Neural cell (in vitro differentiated cells): ENCODE measurements around the gene NME4. TPM values are rescaled to one million over a fixed set of nuclear protein-coding genes. Genes with fewer than 3 reads are reported as not detected.

ENCODE experiments used
- H2AFZ ChIP-seq: fragments of 200-600, 300-800 bp; sonication (generic), shearing (Covaris generic); 2 replicates; pipeline ENCODE4 v1.6.0; 2014; ENCODE audit warnings: low read depth, mild to moderate bottlenecking, antibody characterized with exemption, low read length, moderate library complexity
- H3F3A ChIP-seq: fragments of 200-600 bp; shearing (Covaris generic); 2 replicates; pipeline ENCODE4 v1.6.1; 2016; ENCODE audit warnings: mild to moderate bottlenecking, moderate library complexity, mixed read lengths, antibody characterized with exemption, low read length; ENCODE audit not compliant: insufficient read depth, poor library complexity, severe bottlenecking
- H3K27ac ChIP-seq: fragments of 200-600, 300-800 bp; sonication (generic), shearing (Covaris generic); 2 replicates; pipeline ENCODE4 v1.5.1; 2014; ENCODE audit warnings: mild to moderate bottlenecking, low read length, moderate library complexity
- H3K27me3 ChIP-seq: fragments of 300-800, 200-600 bp; sonication (generic), shearing (Covaris generic); 2 replicates; pipeline ENCODE4 v1.6.0; 2014; ENCODE audit warnings: mild to moderate bottlenecking, low read depth, low read length, moderate library complexity; ENCODE audit not compliant: insufficient read depth
- H3K36me3 ChIP-seq: fragments of 300-800, 200-600 bp; sonication (generic), shearing (Covaris generic); 2 replicates; pipeline ENCODE4 v1.5.1; 2014; ENCODE audit warnings: mild to moderate bottlenecking, antibody characterized with exemption, low read length, moderate library complexity; ENCODE audit not compliant: insufficient read depth
- H3K4me2 ChIP-seq: fragments of 300-800, 200-600 bp; sonication (generic), shearing (Covaris generic); 2 replicates; pipeline ENCODE4 v1.6.0; 2014; ENCODE audit warnings: mild to moderate bottlenecking, low read length
- H3K4me3 ChIP-seq: fragments of 300-800, 200-600 bp; sonication (generic), shearing (Covaris generic); 2 replicates; pipeline ENCODE4 v1.5.1; 2014; ENCODE audit warnings: mild to moderate bottlenecking, low read length, moderate library complexity
- H3K79me2 ChIP-seq: fragments of 200-600 bp; shearing (Covaris generic); replicated peaks from 2 replicates; pipeline ENCODE4 v1.6.0; 2014; ENCODE audit warnings: mild to moderate bottlenecking, low read length, moderate library complexity; ENCODE audit not compliant: insufficient read depth
- H3K9ac ChIP-seq: fragments of 300-800, 200-600 bp; sonication (generic), shearing (Covaris generic); 2 replicates; pipeline ENCODE4 v1.6.1; 2016; ENCODE audit warnings: mild to moderate bottlenecking, low read length, mixed read lengths
- H3K9me2 ChIP-seq: fragments of 200-600 bp; shearing (Covaris generic); 2 replicates; pipeline ENCODE4 v1.6.1; 2016; ENCODE audit warnings: mild to moderate bottlenecking, low read length, mixed read lengths; ENCODE audit not compliant: insufficient read depth
- H3K9me3 ChIP-seq: fragments of 200-600, 300-800 bp; sonication (generic), shearing (Covaris generic); 2 replicates; pipeline ENCODE4 v1.6.1; 2016; ENCODE audit warnings: mild to moderate bottlenecking, mixed run types, low read length, moderate library complexity, mixed read lengths
- H4K20me1 ChIP-seq: fragments of 200-600 bp; shearing (Covaris generic); 2 replicates; pipeline ENCODE4 v1.6.1; 2016; ENCODE audit warnings: mild to moderate bottlenecking, mixed run types; ENCODE audit not compliant: insufficient read depth
- EP300 ChIP-seq: fragments of 450-650 bp; conservative IDR thresholded peaks from 2 replicates; pipeline ENCODE4 v1.6.1; 2014; ENCODE audit warnings: antibody characterized with exemption, mild to moderate bottlenecking, moderate library complexity; ENCODE audit not compliant: poor library complexity, severe bottlenecking
- EZH2 ChIP-seq: fragments of 200-600, 300-800 bp; shearing (Covaris generic), sonication (generic); IDR thresholded peaks from 2 replicates; pipeline ENCODE4 v1.6.1; 2014; ENCODE audit warnings: antibody characterized with exemption, low read length, borderline replicate concordance, mild to moderate bottlenecking; ENCODE audit not compliant: insufficient read depth, poor library complexity, severe bottlenecking
- MXI1 ChIP-seq: fragments of 450-650 bp; conservative IDR thresholded peaks from 2 replicates; pipeline ENCODE4 v1.6.1; 2014; ENCODE audit warnings: antibody characterized with exemption, mild to moderate bottlenecking; ENCODE audit not compliant: poor library complexity, severe bottlenecking
- POLR2AphosphoS5 ChIP-seq: IDR thresholded peaks from 2 replicates; pipeline ENCODE4 v1.6.1; 2012
- RAD21 ChIP-seq: fragments of 450-650 bp; conservative IDR thresholded peaks from 2 replicates; pipeline ENCODE4 v1.6.1; 2014; ENCODE audit warnings: antibody characterized with exemption, mild to moderate bottlenecking, moderate library complexity
- SMC3 ChIP-seq: fragments of 450-650 bp; conservative IDR thresholded peaks from 2 replicates; pipeline ENCODE4 v1.6.1; 2014; ENCODE audit warnings: antibody characterized with exemption, mild to moderate bottlenecking, moderate library complexity; ENCODE audit not compliant: poor library complexity
- TAF1 ChIP-seq: IDR thresholded peaks from 2 replicates; pipeline ENCODE4 v1.6.1; 2012; ENCODE audit warnings: low read depth
- polyA plus RNA-seq: library from polyadenylated mRNA; depleted of rRNA; stranded (reverse); fragments of >200 nt; gene quantifications from 2 replicates; pipeline ENCODE4 v1.2.3, GENCODE V29; 2014
- TF ChIP-seq, protein P1 (sequence below): IDR thresholded peaks from 2 replicates; pipeline ENCODE4 v1.6.1; 2012; ENCODE audit warnings: borderline replicate concordance
- TF ChIP-seq, protein P2 (sequence below): fragments of 450-650 bp; IDR thresholded peaks from 2 replicates; pipeline ENCODE4 v1.5.1; 2014; ENCODE audit warnings: antibody characterized with exemption, mild to moderate bottlenecking, moderate library complexity; ENCODE audit not compliant: poor library complexity, severe bottlenecking

Gene NME4
- polyA plus RNA-seq, 1 donor from 2014 or later: 65.2 TPM

DNA sequence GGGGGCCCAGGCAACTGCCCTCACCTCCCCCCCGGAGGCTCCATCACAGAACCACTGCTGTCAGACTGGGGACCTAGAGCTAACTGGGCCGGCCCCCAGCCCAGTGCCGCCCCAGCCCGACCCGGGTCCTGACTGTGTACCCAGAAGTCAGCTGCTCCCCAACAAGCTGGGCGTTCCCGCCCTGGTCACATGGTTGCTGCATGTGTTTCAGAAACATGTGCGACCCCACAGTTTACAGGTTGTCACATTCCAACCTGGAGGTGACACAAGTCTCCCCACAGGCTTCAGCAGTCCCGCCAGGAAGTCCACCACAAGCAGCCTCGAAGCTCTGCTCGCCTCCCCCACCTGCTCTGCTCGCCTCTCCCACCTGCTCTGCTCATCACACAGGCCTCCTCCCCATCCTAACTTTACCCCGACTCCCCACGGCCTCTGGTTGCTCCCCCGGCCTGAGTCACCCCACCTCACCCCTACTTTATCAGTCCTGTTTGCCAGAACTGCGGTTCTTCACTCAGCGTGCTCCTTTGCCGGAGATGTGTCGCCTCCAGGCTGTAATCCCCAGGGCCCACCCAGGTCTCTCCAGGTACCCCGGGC is 27.6 kb upstream of the NME4 start:
- Histone ChIP-seq H3F3A (no peaks in the 10 kb centered on the region), H3K27me3 (no peaks in the 10 kb centered on the region), H2AFZ (no peak overlapping the region), H3K4me3 (peak overlapping the region; percentile 61), H3K9ac (peak overlapping the region; percentile 9), H4K20me1 (no peaks in the 10 kb centered on the region), H3K36me3 (no peaks in the 10 kb centered on the region), H3K4me2 (peak overlapping the region; percentile 59), H3K79me2 (no peaks in the 10 kb centered on the region), H3K9me2 (no peaks in the 10 kb centered on the region), H3K9me3 (no peaks in the 10 kb centered on the region), H3K27ac (no peak overlapping the region)
- TF ChIP-seq TAF1 (no peak), MXI1 (no peak), POLR2AphosphoS5 (no peak), EZH2 (no peak), EP300 (no peak), SMC3 (no peak), RAD21 (no peak)
- TF ChIP-seq, protein P1, sequence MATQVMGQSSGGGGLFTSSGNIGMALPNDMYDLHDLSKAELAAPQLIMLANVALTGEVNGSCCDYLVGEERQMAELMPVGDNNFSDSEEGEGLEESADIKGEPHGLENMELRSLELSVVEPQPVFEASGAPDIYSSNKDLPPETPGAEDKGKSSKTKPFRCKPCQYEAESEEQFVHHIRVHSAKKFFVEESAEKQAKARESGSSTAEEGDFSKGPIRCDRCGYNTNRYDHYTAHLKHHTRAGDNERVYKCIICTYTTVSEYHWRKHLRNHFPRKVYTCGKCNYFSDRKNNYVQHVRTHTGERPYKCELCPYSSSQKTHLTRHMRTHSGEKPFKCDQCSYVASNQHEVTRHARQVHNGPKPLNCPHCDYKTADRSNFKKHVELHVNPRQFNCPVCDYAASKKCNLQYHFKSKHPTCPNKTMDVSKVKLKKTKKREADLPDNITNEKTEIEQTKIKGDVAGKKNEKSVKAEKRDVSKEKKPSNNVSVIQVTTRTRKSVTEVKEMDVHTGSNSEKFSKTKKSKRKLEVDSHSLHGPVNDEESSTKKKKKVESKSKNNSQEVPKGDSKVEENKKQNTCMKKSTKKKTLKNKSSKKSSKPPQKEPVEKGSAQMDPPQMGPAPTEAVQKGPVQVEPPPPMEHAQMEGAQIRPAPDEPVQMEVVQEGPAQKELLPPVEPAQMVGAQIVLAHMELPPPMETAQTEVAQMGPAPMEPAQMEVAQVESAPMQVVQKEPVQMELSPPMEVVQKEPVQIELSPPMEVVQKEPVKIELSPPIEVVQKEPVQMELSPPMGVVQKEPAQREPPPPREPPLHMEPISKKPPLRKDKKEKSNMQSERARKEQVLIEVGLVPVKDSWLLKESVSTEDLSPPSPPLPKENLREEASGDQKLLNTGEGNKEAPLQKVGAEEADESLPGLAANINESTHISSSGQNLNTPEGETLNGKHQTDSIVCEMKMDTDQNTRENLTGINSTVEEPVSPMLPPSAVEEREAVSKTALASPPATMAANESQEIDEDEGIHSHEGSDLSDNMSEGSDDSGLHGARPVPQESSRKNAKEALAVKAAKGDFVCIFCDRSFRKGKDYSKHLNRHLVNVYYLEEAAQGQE: no peak
- TF ChIP-seq, protein P2, sequence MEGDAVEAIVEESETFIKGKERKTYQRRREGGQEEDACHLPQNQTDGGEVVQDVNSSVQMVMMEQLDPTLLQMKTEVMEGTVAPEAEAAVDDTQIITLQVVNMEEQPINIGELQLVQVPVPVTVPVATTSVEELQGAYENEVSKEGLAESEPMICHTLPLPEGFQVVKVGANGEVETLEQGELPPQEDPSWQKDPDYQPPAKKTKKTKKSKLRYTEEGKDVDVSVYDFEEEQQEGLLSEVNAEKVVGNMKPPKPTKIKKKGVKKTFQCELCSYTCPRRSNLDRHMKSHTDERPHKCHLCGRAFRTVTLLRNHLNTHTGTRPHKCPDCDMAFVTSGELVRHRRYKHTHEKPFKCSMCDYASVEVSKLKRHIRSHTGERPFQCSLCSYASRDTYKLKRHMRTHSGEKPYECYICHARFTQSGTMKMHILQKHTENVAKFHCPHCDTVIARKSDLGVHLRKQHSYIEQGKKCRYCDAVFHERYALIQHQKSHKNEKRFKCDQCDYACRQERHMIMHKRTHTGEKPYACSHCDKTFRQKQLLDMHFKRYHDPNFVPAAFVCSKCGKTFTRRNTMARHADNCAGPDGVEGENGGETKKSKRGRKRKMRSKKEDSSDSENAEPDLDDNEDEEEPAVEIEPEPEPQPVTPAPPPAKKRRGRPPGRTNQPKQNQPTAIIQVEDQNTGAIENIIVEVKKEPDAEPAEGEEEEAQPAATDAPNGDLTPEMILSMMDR: no peak

DNA sequence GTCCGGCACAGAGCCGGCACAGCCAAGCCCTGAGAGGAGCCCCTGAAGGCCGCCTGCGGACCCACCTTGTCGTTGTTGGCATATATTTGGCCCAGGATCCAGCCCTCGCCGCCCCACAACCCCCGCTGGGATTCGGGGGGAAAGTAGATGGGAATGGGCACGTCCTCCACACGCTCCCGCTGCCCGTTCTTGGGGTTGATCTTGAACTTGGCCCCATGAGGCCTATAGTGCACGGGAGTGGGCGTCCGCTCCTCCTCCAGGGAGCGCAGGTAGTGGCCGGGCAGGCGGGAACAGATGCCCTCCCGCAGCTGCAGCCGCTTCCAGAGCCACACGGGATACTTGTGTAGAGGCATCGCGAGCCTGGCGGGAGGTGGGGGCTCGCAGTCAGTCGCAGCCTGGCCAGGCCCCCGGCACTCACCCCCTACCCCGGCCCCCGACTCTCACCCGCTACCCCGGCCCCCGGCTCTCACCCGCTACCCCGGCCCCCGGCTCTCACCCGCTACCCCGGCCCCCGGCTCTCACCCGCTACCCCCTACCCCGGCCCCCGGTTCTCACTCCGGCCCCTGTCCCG is 27.0 kb upstream of the NME4 start:
- no peaks in the 10 kb centered on the region for H3K9me2 ChIP-seq
- peak overlapping the region; percentile 59 for H3K4me2 ChIP-seq
- H3K27ac ChIP-seq: no peak overlapping the region
- H3K9ac ChIP-seq: peak overlapping the region; percentile 38
- H3K4me3 ChIP-seq: peak overlapping the region; percentile 61
- no peaks in the 10 kb centered on the region for H3K27me3 ChIP-seq
- TF ChIP-seq, protein P1: no peak
- TF ChIP-seq EZH2 (no peak), MXI1 (no peak), RAD21 (no peak), POLR2AphosphoS5 (no peak)
- TF ChIP-seq, protein P2: no peak
- no peaks in the 10 kb centered on the region for H4K20me1 ChIP-seq
- no peaks in the 10 kb centered on the region for H3K9me3 ChIP-seq
- H3K36me3 ChIP-seq: no peaks in the 10 kb centered on the region
- H3K79me2 ChIP-seq: no peaks in the 10 kb centered on the region
- H3F3A ChIP-seq: no peaks in the 10 kb centered on the region
- no peak overlapping the region for H2AFZ ChIP-seq
